ENCODE data around the gene FAIM.

FAIM gene

DNA sequence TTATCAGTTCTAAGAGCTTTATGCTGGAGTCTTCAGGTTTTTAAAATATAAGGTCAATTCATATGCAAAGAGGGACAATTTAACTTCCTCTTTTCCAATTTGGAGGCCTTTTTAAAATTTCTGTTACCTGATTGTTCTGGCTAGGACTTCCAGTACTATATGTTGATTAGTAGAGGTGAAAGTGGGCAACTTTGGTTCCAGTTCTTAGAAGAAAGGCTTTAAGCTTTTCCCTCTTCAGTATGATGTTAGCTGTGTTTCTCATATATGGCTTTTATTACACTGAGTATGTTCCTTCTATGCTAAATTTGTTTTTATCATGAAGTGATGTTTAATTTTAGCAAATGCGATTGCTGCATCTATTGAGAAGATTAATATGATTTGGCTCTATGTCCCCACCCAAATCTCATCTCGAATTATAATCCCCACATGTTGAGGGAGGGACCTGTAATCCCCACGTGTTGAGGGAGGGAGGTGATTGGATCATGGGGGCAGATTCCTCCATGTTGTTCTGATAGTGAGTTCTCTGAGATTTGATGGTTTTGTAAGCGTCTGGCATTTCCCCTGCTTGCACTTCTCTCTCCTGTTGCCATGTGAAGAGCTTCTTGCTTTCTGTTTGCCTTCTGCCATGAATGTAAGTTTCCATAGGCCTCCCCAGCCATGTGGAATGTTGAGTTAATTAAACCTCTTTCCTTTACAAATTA lies 33.8 kb downstream of the FAIM start:
- TF ChIP-seq, protein P1, sequence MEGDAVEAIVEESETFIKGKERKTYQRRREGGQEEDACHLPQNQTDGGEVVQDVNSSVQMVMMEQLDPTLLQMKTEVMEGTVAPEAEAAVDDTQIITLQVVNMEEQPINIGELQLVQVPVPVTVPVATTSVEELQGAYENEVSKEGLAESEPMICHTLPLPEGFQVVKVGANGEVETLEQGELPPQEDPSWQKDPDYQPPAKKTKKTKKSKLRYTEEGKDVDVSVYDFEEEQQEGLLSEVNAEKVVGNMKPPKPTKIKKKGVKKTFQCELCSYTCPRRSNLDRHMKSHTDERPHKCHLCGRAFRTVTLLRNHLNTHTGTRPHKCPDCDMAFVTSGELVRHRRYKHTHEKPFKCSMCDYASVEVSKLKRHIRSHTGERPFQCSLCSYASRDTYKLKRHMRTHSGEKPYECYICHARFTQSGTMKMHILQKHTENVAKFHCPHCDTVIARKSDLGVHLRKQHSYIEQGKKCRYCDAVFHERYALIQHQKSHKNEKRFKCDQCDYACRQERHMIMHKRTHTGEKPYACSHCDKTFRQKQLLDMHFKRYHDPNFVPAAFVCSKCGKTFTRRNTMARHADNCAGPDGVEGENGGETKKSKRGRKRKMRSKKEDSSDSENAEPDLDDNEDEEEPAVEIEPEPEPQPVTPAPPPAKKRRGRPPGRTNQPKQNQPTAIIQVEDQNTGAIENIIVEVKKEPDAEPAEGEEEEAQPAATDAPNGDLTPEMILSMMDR (conservative IDR thresholded peaks at IDR 0.05; ENCODE audit: low read depth, low read length): no peak
- no peak for DNase-seq (ENCODE audit: low read depth)
- H3K4me3 ChIP-seq (ENCODE audit: low read length): no peak overlapping the region

DNA sequence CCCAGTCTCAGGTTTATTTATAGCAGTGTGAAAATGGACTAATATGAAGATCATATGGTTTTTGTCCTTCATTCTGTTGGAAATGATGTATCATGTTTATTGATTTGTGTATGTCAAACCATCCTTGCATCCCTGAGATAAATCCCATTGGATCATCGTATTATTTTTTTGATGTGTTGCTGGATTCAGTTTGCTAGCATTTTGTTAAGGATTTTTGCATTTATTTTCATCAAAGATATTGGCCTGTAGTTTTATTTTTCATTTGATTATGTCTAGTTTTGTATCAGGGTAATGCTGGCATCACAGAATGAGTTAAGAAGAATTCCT lies 34.3 kb downstream of the FAIM start:
- H3K4me3 ChIP-seq (ENCODE audit: low read length): no peak overlapping the region
- no peak for DNase-seq (ENCODE audit: low read depth)
- TF ChIP-seq, protein P1 (conservative IDR thresholded peaks at IDR 0.05; ENCODE audit: low read depth, low read length): no peak

DNA sequence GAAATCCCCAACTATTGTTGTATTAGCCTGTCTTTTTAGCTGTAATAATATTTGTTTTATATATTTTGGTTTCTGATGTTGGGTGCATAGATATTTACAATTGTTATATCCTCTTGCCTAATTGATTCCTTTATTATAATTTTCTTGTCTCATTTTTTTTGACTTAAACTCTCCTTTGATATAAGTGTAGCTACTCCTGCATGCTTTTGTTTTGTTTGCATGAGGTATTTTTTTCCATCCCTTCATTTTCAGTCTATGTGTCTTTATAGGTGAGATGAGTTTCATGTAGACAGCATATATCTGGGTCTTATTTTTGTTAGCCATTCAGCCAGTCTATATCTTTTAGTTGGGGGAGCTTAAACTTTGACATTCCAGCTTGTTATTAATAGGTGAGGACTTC lies 37.4 kb downstream of the FAIM start:
- no peak for DNase-seq (ENCODE audit: low read depth)
- no peak overlapping the region for H3K4me3 ChIP-seq (ENCODE audit: low read length)
- TF ChIP-seq, protein P1 (conservative IDR thresholded peaks at IDR 0.05; ENCODE audit: low read depth, low read length): no peak

DNA sequence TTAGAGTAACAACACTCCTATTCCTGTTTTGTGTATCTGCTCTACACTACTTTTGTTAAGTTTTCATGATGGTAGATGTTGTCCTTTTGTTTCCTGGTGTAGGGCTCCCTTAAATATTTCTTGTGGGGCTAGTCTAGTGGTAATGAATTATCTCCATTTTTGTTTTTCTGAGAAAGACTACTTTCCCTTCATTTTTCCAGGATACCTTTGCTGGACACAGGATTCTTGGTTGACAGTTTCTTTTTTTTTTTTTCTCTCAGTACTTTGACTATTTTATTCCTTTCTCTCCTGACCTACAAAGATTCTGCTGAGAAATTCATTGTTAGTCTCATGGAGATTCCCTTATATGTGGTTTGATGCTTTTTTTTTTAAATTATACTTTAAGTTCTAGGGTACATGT lies 37.9 kb downstream of the FAIM start:
- DNase-seq (ENCODE audit: low read depth): no peak
- TF ChIP-seq, protein P1 (conservative IDR thresholded peaks at IDR 0.05; ENCODE audit: low read depth, low read length): no peak
- no peak overlapping the region for H3K4me3 ChIP-seq (ENCODE audit: low read length)

DNA sequence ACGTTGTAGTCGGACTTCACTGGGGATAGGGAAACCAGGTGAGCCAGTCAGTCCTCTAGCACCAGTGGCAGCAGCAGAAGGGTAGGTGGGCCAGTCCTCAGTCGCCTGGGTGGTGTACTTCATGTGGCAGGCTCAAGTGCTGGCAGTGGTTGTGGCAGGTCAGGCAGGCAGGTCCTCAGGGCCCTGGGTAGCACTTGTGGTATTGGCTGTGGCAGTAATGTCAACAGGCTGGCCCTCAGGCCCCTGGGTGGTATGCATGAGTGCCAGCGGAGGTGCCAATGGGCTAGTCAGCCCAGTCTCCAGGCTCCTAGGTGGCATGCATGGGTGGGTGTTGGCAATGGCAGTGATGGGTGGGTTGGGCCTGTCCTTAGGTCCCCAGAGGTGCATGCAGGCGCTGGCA lies 40.6 kb downstream of the FAIM start:
- no peak overlapping the region for H3K4me3 ChIP-seq (ENCODE audit: low read length)
- TF ChIP-seq, protein P1 (conservative IDR thresholded peaks at IDR 0.05; ENCODE audit: low read depth, low read length): no peak
- no peak for DNase-seq (ENCODE audit: low read depth)

DNA sequence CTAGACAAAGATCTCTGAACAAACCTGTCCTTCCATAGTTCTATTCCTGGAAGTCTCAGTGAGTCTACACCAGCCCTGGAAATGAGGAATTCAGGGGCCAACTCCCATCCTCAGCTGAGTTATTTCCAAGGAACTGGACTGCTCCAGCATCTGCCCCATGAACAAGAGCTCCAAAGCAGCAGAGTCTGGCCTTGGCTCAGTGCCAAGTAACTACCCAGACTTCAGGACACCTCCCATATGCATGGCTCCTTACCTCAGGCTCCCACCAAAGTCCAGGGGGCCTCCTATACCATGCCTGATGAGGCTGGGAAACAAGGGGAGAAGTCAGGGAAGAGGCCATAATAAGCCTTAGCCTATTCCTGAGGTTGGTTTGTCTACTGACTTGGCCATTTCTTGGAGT lies 45.0 kb downstream of the FAIM start:
- TF ChIP-seq, protein P1 (conservative IDR thresholded peaks at IDR 0.05; ENCODE audit: low read depth, low read length): no peak
- H3K4me3 ChIP-seq (ENCODE audit: low read length): no peak overlapping the region
- DNase-seq (ENCODE audit: low read depth): no peak

DNA sequence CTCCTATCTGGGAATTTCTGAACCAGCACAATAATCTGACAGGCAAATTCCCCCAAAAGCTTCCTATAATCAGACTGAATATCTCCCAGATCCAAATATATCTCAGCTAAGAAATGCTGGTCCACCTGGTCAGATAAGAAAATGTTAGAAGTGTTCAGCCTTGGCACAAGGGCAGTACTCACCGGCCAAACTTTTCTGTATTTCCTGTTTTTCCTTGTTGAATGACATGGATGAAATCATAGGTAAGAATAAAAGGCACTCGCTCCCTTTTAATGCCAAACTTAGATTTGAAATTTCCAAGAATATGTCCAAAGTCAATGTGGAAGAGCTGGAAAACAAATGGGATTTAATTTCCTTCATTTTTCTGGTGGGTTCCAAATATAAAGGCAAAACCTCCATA lies 48.9 kb downstream of the FAIM start:
- no peak for DNase-seq (ENCODE audit: low read depth)
- no peak overlapping the region for H3K4me3 ChIP-seq (ENCODE audit: low read length)
- TF ChIP-seq, protein P1 (conservative IDR thresholded peaks at IDR 0.05; ENCODE audit: low read depth, low read length): no peak

Data from retinal pigment epithelial cell (primary cell).